Mesenteric fat pad (tissue), 1 donor: Measurements from ENCODE around the gene CMA1. TPM values are rescaled to one million over a fixed set of nuclear protein-coding genes. Genes with fewer than 3 reads are reported as not detected.
"Not testable (repeated sequence)": the region's sequence is repeated elsewhere in the genome, so short reads cannot be mapped to it uniquely, and the experiment has no call there.

ENCODE experiments used
- DNase-seq: peaks from one replicate; pipeline ENCODE4 v3.0.0-alpha.2; 2020; ENCODE audit warnings: low spot score
- long read RNA-seq: library from polyadenylated mRNA; unstranded; transcript quantifications from one replicate; pipeline ENCODE4 v2.0.0, GENCODE V29; 2020
- total RNA-seq: library from RNA; stranded (reverse); fragmentation: NEBNext Ultra II Directional; extraction: Animal tissue kit (Norgen Biotek cat#: 25700); gene quantifications from one replicate; pipeline ENCODE4 v1.2.1, GENCODE V29; 2021
- donor health status: DM: yes; HTN: yes; CAD: no.

Gene CMA1
- total RNA-seq, result 1.4 TPM
- long read RNA-seq, result 0 reads

GRCh38 chr14:24508155-24508840, at the start of gene CMA1:
Gene CMA1 (minus strand): TSS chr14:24508265. CDS start chr14:24508235, 30 bp downstream.
- DNase-seq, result no peak

DNA sequence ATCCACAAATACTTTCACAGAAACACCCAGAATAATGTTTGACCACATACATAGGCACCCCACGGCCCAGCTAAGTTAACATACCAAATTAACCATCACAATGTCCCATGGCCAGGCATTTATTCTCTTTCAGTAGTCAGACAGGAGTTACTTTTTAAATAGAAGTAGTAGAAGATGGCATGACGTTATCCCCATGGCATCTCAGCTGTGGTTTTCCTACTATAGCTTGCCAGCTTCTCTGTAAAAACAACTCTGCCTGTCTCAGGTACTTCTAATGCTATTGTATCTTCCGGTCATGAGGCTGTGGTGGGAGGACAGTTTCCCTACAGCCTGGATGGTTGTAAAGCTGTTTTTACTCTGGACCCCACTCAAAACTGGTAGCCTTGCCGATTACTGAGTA, 48.7 kb upstream of the CMA1 start:
- no peak for DNase-seq

DNA sequence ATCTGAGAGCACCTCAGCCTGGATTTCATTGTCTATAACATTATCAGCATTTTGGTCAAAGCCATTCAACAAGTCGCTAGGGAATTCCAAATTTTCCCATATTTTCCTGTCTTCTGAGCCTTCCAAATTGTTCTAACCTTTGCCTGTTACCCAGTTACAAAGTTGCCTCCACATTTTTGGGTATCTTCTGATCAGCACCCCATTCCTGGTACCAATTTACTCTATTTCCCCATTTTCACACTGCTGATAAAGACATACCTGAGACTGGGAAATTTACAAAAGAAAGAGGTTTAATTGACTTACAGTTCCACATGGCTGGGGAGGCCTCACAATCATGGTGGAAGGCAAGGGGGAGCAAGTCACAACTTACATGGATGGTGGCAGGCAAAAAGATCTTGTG, 41.0 kb upstream of the CMA1 start:
- DNase-seq, result not testable (repeated sequence)

DNA sequence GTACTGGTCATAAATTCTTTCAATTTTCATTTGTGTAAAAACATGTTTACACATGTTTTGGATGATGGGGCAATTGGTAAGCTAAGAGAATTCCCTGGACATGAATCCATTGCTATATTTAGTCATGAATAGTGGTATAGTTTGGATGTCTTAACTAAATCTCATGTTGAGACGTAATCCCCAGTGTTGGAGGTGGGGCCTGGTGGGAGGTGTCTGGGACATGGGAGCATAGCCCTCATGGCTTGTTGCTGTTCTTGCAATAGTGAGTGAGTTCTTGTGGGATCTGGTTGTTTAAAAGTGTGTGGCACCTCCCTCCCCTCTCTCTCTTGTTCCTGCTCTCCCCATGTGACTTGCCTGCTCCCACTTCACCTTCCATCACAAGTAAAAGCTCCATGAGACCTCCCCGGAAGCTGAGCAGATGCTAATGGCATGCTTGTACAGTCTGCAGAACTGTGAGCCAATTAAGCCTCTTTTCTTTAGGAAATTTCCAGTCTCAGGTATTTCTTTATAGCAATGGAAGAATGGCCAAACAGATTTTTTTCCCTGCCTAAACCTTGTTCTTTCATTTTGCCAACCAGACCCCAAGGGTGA, 34.4 kb upstream of the CMA1 start:
- DNase-seq, result no peak

DNA sequence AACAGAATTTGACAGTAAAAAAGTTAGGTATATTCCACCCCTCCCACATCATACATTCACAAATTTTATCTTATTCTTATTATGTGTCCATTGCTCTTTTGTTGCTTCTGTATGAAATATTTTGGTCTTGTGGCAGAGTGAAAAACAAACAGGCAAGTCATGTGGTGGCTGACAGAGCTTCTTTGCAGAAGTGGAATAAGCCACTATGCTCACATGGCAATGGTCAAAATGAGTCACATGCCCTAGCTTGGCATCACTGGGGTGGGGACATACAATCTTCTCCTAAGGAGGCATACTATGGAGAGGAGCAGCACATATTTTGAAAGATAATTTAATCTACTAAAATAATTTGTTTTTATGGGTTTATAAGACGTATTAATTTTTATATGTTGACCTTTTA, 27.7 kb upstream of the CMA1 start:
- DNase-seq, result no peak

- DNase-seq, result no peak
Observed at GRCh38 chr14:24534286-24534685, 26.2 kb upstream of the CMA1 start.

DNA sequence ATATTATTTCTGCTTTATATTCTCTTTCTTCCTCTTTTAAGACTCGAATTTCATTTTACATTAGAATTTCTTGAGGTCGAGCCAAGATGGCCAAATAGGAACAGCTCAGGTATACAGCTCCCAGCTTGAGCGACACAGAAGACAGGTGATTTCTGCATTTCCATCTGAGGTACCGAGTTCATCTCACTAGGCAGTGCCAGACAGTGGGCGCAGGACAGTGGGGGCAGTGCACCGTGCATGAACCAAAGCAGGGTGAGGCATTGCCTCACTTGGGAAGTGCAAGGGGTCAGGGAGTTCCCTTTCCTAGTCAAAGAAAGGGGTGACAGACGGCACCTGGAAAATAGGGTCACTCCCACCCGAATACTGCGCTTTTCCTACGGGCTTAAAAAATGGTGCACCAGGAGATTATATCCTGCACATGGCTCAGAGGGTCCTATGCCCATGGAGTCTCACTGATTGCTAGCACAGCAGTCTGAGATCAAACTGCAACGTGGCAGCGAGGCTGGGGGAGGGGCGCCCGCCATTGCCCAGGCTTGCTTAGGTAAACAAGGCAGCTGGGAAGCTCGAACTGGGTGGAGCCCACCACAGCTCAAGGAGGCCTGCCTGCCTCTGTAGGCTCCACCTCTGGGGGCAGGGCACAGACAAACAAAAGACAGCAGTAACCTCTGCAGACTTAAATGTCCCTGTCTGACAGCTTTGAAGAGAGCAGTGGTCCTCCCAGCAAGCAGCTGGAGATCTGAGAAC, 18.0 kb upstream of the CMA1 start:
- not testable (repeated sequence) for DNase-seq

GRCh38 chr14:24518851-24519250, 10.8 kb upstream of the CMA1 start:
- no peak for DNase-seq

- no peak for DNase-seq
Observed at GRCh38 chr14:24514209-24514608, 6.1 kb upstream of the CMA1 start.

DNA sequence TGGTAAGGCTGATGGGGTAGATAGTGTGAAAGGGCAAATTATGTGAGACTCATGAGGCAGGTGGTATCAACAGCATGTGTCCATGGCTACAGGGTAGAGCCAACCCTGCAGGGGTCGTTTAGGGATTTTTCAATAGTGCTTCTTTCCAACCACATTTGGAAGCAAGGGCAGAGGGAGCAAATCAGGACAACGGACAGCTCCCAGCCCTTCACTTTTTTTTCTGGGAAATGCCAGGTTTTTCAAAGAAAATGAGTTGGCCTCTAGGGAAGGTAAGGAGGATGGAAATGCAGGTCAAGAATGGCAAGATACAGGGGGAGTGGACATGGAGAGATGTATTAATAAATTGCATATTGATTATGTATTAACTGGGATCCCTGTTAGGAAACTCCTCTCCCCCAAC, 4.9 kb upstream of the CMA1 start:
- no peak for DNase-seq

GRCh38 chr14:24506443-24506842, 1.6 kb downstream of the CMA1 start:
- DNase-seq, result no peak

DNA sequence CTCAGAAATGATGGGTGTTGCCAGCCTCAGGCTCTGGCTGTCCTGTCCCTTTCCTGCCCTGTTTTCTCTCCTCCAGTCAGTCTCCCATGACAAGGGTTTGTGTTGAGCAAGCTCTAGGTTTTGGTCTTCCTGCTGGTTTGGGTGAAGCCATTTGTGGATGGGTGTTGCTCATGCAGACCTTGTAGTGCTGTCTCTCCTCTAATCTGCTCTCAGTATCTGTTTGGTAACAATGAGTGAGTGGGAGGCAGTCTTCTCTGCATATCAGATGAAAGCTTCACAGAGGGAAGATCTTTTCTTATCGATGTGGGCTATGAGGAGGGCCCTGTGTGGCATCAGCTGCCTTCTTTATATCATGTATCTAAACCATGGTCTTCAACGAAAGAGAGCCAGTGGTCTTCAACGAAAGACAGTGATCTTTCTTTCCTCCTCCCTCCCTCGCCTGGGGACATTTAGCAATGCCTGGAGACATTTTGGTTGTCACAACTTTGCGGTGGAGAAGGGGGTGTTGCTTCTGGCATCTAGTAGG, 3.6 kb downstream of the CMA1 start:
- DNase-seq, result no peak

DNA sequence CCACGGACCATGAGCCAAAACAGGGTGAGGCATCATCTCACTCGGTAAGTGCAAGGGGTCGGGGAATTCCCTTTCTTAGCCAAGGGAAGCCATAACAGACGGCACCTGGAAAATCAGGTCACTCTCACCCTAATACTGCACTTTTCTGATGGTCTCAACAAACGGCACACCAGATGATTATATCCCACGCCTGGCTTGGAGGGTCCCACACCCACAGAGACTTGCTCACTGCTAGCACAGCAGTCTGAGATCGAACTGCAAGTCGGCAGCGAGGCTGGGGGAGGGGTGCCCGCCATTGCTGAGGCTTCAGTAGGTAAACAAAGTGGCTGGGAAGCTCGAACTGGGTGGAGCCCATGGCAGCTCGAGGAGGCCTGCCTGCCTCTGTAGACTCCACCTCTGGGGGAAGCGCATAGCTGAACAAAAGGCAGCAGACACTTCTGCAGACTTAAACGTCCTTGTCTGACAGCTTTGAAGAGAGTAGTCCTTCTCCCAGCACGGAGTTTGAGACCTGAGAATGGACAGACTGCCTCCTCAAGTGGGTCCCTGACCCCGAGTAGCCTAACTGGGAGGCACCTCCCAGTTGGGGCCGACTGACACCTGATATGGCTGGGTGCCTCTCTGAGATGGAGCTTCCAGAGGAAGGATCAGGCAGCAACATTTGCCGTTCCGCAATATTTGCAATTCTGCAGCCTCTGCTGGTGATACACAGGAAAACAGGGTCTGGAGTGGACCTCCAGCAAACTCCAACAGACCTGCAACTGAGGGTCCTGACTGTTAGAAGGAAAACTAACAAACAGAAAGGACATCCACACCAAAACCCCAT, 16.3 kb downstream of the CMA1 start:
- DNase-seq, result not testable (repeated sequence)

- DNase-seq, result no peak
Observed at GRCh38 chr14:24483604-24484252, 24.3 kb downstream of the CMA1 start.

GRCh38 chr14:24482699-24483303, 25.3 kb downstream of the CMA1 start:
- DNase-seq, result not testable (repeated sequence)

DNA sequence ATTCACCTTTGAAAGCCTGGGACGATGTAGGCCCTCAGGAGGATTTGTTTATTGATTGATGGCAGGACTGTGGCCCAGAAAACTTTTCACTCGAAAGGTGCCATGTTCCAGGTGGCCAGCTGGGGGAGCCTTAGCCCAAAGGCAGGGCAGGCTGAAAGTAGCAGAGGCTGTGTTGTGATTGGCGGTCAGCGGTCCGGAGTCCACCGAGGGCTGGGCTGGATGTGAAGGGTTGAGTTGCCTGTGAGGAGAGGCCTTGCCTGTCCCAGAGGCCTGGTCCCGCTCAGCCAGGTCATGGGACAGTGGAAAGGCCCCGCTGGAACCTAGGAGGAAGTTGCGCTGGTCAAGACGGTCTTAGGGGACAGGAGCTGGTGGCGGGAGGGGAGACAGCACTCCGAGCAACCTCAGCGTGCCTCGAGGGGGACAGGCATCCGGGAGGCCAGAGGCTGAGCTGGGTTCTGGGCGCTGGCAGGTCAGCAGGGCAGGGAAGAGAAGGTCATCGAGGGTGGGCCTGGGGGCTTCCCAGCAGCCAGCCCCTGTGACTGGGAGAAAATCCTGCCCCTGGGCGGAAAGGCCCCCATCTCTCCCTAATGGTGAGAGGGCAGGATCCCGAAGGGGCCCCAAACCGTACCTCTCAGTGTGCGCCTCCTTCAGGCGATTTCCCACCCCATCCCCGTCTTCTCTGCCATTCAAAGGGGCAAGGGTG, 26.3 kb downstream of the CMA1 start:
- no peak for DNase-seq

DNA sequence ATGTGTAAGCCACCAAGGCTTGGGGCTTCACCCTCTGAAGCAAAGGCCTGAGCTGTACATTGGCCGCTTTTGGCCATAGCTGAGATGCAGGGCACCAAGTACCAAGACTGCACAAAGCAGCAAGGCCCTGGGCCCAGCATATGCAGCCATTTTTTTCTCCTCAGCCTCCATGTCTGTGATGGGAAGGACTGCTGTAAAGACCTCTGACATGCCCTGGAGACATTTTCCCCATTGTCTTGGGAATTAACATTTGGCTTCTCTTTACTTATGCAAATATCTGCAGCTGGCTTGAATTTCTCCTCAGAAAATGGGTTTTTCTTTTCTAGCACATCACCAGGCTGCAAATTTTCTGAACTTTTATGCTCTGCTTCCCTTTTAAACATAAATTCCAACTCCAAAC, 28.1 kb downstream of the CMA1 start:
- DNase-seq, result not testable (repeated sequence)

- no peak for DNase-seq
Observed at GRCh38 chr14:24475261-24475660, 32.8 kb downstream of the CMA1 start.

GRCh38 chr14:24473211-24473610, 34.9 kb downstream of the CMA1 start:
- no peak for DNase-seq

- not testable (repeated sequence) for DNase-seq
Observed at GRCh38 chr14:24470450-24470849, 37.6 kb downstream of the CMA1 start.
